Femur (tissue), 1 donor: ENCODE data around the gene MUC5AC.
A peak's percentile ranks its signal among the peaks of the same experiment; 100 is the strongest.

ENCODE experiments used
- DNase-seq: peaks from one replicate; pipeline ENCODE4 v3.0.0-alpha.2; 2017

MUC5AC gene, protein sequence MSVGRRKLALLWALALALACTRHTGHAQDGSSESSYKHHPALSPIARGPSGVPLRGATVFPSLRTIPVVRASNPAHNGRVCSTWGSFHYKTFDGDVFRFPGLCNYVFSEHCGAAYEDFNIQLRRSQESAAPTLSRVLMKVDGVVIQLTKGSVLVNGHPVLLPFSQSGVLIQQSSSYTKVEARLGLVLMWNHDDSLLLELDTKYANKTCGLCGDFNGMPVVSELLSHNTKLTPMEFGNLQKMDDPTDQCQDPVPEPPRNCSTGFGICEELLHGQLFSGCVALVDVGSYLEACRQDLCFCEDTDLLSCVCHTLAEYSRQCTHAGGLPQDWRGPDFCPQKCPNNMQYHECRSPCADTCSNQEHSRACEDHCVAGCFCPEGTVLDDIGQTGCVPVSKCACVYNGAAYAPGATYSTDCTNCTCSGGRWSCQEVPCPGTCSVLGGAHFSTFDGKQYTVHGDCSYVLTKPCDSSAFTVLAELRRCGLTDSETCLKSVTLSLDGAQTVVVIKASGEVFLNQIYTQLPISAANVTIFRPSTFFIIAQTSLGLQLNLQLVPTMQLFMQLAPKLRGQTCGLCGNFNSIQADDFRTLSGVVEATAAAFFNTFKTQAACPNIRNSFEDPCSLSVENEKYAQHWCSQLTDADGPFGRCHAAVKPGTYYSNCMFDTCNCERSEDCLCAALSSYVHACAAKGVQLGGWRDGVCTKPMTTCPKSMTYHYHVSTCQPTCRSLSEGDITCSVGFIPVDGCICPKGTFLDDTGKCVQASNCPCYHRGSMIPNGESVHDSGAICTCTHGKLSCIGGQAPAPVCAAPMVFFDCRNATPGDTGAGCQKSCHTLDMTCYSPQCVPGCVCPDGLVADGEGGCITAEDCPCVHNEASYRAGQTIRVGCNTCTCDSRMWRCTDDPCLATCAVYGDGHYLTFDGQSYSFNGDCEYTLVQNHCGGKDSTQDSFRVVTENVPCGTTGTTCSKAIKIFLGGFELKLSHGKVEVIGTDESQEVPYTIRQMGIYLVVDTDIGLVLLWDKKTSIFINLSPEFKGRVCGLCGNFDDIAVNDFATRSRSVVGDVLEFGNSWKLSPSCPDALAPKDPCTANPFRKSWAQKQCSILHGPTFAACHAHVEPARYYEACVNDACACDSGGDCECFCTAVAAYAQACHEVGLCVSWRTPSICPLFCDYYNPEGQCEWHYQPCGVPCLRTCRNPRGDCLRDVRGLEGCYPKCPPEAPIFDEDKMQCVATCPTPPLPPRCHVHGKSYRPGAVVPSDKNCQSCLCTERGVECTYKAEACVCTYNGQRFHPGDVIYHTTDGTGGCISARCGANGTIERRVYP (N-terminal part only)

DNA sequence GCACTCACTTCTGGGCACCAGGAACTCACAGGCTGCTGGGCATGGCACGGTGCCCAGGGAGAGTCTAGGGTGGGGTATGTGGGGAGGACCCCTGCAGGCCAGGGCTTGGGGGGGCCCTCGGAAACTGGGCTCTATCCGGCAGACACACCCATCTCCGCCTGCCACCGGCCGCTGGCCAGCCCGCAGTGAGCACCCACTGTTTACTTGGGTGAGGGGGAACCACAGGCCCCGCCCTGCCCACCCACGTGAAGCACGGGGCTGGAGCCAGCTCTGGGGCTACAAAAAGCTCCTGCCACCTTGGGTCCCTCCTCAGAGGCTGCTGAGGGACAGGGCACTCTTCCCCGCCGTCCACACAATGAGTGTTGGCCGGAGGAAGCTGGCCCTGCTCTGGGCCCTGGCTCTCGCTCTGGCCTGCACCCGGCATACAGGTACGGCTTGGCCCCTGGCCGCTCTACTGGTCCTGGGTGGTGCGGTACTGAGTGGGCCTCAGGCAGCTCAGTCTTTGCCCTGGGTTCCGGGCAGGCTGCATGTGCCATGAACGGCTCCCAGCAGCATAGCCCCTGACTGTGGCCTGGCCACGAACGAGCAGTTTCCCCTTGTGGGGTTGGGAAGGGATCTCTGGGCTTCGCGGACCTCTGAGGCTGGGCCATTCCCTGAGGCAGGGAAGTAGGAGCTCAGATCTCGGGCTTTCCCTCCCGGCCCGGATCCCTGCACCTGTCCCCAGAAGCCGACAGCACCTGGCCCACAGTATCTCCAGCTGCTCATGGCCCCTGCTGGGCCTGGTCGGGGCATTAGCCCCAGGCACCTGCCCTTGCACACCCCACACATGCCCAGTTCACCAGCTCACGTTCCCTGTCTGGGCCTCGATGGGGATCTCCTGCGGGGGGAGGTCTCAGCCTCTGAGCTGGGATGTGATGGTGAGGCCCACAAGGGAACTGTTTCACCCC lies at the start of gene MUC5AC:
Gene MUC5AC, plus strand, starts transcription at position 309 of the 947 bp plus-strand sequence. Its CDS starts 47 bp downstream, at position 356.
- peak; percentile 17 for DNase-seq

DNA sequence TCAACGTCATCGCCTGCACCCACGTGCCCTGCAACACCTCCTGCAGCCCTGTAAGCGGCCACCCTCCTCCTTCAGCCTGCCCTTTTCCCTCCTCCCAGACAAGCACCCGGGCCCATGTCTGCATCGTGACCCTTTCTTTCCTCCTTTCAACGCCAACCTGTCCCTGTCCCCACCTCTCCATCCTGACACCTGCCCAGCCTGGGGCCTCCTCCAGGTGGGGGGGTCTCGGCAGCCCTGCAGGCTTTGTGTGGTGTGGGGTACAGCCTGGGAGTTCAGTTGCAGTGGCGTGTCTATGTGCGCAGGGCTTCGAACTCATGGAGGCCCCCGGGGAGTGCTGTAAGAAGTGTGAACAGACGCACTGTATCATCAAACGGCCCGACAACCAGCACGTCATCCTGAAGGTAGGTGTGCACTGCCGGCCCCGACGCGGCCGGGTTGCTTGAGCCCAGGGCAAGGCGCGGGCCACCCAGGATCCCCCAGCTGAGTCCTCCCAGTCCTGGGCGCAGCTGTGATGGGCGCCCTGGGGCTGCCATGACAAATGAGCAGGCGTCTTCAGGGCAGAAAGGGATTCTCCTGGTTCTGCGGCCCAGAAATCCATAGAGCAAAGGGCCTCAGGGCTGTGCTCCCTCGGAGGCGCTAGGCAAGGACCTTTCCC lies 49.4 kb upstream of the MUC5AC start:
- no peak for DNase-seq

DNA sequence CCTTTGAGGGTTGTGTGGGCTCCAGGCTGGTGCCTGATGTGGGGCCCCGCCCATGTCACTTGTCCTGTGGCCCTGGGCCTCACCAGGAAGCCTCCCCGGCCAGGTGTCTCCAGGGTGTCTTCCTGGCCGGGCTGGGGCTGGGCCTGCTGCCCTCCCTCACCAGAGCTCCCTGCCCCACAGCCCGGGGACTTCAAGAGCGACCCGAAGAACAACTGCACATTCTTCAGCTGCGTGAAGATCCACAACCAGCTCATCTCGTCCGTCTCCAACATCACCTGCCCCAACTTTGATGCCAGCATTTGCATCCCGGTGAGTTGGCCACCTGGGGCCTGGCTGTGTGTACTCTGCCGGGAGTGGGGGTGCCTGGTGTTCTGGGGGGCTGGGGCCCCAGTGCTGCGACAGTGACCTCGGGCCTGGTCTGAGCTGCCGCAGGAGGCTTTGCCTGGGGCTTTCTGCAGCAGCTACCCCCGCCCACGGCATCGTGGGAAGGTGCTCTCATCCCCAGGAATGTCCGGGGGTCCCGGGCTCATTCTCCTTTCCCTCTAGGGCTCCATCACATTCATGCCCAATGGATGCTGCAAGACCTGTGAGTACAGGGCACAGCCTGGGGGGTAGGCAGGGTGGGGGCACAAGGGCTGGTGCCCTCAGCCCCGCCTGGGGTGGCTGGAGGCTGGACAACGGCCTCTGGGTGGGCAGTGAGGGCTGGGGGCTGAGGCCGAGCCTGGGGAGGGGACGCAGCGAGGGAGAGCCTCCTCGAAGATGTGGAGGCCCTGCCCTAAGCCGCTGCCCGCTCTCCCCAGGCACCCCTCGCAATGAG lies 48.4 kb upstream of the MUC5AC start:
- no peak for DNase-seq

DNA sequence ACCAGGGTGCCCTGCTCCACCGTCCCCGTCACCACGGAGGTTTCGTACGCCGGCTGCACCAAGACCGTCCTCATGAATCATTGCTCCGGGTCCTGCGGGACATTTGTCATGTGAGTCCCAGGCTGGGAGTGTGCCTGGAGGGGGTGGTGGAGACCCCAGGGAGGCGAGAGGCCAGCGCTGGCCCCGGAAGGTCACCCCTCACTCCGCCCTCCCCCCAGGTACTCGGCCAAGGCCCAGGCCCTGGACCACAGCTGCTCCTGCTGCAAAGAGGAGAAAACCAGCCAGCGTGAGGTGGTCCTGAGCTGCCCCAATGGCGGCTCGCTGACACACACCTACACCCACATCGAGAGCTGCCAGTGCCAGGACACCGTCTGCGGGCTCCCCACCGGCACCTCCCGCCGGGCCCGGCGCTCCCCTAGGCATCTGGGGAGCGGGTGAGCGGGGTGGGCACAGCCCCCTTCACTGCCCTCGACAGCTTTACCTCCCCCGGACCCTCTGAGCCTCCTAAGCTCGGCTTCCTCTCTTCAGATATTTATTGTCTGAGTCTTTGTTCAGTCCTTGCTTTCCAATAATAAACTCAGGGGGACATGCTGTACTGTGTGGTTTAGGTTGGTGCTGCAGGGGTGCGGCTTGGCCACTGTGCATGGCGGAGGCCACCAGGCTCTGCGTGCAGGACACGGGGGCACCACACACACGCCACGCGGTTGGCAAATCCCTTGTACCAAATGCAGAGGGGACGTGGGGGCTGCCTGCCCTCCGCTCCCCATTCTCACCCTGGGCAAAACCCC lies 47.6 kb upstream of the MUC5AC start:
- DNase-seq = no peak

DNA sequence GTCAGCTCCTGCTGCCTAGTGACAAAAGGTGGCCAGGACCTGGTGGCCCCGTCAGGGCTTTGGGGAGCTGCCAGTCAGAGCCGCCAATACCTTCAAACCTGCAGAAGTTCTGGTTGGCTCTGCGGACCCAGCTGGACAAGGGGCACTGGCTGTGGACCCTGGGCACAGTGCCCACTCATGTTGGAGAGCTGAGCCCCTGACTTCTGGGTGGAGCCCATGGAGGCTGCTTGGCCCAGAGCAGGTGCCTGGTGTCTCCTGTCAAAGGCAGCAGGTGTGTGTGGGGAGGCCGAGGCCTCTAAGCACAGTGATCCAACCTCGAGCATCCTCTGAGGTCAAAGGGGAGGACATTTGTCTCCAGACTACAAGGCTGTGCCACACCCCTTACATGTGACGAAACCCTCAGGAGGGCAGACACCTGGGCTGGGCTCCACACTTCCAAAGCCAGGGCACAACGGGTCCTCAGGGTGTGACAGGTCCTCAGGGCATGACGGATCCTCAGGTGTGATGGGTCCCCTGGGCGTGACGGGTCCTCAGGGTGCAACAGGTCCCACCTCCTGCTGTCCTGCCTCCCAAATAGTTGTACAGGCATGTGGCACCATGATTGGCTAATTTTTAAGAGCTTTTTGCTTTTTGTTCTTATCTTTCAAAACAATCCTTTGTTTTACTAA lies 46.1 kb upstream of the MUC5AC start:
- DNase-seq = no peak

DNA sequence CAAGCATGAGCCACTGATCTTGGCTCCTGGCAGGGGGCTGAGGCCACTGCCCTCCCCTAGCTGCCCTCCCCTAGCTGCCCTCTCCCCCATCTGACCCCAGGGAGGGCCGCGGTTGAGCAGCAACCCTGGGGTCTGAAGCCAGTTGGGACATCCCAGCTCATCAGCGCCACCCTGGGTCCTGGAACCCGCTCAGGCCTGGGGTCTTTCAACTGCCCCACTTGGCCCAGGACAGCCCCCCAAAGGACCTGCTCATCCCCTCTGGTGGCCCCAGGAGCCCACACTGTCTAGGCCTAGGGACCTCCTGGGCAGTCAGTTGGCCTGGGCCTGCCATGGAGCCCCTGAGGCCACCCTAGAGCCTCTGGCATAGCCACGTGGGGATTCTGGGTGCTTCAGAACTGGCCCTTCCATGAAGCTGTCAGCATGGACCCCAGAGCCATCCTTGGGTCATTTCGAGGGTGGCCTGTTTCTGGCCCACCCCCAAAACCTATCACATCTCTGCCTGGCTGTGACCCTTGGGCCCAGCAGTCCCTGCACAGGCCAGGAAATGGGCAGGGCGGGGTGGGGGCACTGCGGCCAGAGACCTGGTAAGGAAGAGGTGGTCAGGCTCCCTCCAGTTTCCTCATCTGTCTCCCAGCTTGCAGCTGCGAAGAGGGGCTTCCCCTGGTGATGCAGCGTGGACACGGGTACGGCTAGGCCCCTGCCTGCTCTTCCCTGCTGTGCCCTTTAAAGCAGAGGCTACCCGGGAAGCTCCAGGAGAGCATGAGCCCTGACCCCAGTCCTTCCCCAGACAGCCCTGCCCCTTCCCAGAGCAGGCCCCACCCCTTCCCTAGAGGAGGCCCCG lies 45.2 kb upstream of the MUC5AC start:
- no peak for DNase-seq

DNA sequence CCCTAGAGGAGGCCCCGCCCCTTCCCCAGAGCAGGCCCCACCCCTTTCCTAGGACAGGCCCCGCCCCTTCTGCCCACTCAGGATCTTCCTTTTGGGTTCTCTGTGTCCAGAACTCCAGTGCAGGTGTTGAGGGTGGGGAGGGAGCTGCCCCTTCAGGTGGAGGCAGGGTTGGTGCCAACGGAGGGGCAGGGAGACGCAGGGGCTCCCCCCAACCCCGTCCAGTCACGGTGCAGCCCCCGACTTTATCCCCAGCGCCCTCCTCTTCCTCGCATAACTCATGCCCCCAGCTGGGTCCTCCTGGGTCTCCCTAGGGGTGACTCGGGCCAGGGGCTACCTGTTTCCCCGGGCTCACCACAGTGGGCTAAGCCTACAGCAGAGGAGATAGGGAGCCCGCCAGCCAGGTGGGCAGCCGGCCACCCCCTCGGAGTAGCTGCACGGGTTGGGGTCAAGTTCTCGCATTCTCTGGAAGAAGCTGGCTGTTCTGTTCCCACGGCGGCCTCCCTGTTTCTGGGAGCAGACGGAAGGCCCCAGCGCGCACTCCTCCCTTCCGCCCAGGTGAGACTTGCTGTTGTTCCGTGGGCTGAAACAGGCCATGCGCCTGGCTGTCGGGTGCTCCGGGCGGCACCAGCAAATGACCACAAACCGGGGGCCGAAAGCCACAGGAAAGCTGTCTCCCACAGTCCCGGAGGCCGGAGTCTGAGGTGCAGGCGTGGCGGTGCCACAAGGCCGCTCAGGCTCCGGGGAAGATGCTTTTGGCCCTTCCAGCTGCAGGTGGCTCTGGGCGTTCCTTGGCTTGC lies 44.1 kb upstream of the MUC5AC start:
- peak; percentile 12 for DNase-seq

DNA sequence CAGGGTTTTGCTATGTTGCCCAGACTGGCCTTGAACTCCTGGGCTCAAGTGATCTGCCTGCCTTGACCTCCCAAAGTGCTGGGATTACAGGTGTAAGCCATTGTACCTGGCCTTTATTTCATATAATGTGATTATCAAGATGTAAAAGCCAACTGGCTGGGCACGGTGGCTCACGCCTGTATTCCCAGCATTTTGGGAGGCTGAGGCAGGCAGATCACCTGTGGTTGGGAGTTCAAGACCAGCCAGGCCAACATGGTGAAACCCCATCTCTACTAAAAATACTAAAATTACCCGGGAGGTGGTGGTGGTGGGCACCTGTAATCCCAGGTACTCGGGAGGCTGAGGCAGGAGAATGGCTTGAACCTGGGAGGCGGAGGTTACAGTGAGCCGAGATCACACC lies 42.5 kb upstream of the MUC5AC start:
- peak; percentile 3 for DNase-seq

DNA sequence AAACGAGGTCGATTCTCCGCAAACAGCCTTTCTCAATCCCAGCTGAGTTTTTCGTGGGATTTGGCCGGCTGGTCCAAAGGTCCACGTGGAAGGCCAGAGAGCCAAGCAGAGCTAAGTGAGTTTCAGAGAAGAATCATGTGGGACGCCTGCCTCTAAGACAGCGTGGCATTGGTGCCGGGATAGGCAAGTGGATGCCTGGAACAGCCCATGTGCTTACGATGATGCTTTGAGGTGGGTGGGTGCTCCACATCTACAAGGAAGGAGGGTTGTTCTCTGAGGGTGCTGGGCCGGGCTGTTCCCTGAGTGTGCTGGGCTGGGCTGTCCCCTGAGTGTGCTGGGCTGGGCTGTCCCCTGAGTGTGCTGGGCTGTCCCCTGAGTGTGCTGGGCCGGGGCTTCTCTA lies 41.6 kb upstream of the MUC5AC start:
- DNase-seq = peak; percentile 3

DNA sequence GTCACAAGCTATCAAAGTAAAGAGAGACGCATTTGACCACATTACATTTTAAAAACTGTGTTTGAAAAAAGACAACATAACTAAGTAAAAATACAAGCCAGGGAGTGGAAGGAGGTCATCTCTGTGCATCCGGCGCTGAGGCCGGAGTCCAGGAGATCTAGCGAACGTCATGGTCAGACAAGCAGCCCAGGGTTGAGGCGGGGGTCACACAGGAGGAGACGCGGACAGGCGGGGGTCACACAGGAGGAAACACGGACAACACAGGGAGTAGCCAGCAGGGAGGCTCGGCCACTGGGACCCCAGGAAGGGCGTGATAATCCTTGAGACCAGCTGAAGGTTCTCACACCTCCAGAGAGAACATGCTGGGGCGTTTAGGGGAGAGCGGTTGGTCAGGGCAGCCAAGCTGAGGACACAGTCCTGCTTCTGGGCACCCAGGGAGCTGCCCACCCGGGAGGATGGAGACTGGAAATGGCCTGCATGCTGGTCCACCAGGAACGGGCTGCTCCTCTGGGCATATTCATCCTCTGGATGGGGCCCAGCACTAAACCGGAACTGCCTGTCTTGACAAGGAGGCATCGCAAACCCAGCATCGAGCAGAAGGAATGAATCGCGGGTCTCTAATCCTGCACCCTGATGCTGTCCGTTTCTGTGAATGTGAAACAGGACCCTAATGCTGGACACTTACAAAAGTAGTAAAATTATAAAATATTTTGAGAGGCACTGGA lies 40.9 kb upstream of the MUC5AC start:
- peak; percentile 6 for DNase-seq

DNA sequence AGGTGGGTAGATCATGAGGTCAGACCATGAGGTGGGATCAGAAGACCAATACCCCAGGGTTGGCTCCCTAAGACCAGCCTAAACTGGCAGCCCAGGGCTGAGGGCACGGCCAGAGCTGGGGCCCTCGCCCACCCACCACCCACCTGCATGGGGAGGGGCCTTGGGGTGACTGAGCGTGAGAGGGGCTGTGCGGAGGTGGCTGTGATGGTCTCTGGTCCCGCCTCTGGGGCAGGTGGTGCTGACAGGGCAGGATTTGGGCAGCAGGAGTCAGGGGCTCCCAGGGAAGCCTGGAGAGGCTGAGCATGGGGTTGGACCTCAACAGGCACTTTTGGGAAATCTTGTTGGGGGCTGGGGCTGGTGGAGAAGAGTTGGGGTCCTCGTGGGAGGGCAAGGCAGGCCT lies 39.8 kb upstream of the MUC5AC start:
- DNase-seq = peak; percentile 9

DNA sequence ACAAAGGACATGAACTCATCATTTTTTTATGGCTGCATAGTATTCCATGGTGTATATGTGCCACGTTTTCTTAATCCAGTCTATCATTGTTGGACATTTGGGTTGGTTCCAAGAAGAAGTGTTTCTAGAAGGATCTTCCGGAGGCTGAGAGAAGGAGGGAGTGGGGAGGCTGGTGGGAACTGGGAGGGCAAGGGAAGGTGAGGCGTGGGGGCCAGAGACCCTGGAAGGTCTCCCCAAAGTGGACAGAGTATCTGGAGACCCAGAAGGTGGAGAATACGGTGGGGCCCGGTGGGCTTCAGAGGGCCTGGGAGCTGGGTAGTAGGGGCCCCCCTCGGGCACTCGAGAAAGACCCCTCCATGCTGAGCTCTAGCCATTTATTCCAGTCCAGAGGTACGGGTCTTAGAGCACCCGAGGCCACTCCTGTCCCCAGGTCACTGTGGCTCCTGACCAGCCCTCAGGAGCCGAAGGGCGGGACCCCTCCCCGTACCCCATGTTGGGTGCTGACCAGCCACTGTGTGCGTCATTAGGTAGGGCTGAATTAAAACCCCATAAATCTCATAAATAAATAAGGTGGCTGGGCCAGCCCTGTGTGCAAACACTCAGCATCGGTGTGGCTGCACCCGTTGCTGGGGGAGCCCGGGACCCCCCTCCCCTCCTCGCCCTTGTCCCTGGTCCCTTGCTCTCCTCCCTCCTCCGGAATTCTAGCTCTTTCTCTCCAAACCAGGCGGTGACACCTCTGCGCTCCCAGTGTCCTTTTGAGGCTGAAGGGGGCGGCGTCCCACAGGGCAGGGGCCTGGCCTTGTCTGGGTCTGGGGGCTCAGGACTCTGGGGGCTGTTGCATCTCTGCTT lies 38.8 kb upstream of the MUC5AC start:
- DNase-seq = peak; percentile 9

DNA sequence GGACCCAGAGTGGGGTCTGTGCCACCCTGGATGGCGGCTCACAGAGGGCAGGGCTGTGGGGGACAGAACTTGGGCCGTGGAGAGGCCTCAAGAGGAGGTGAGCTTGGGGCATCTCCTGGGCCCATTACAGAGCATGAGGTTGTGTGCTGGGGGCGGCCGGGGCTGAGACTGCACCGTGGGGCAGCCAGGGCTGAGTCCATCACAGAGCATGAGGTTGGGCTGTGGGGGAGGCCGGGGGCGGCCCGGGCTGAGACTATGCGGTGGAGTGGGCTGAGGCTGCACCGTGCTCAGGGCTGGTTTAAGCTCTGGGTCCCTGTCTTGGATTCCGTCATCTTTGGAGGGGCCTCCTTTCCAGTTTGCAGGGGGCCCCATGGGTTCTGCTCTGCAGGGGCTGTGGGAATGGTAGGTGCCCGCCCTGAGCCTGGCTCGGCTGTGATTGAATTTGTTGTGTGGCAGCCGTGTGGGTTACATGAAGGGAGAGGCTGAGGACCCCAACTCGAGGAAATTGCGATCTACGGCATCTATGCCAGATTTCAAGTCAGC lies 38.1 kb upstream of the MUC5AC start:
- DNase-seq = peak; percentile 9

DNA sequence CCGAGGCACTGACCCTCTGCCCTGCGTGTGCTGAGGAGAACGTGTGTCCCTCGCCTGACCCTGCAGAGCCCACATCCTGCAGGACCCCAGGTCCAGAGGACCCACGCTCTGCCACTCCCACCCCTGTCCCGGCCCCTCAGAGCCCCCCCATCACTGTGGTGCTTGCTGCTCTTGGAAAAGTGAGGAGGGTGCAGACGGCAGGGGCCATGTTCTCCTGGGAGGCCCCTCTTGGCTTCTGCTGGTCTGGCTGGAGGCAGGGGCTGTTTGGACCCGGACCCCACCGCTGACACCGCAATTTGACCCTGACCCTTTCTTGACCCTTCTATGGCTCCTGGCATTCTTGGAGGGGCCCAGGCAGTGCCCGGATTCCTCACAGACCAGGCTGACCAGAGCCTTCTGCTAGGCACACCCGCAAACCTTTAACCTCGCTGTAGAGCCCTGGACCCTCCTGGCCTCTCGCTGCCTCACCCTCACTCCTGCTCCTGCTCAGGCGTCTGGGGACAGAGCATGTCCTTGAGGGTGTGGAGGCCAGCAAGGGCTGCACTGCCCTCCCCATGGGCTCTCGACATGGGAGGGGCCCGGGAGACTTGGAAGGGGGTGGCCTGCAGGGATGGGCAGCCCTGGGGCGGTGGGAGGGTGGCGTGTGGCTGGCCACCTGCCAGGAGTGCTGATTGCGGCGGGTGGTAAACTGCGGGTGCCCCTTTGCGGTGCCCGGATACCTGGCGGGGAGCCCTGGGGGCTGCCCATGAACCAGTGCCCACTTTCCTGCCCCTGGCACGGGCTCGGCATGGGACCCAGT lies 37.0 kb upstream of the MUC5AC start:
- peak; percentile 9 for DNase-seq
